Left renal pelvis (tissue), 4 donors: ENCODE measurements around the gene NUDT4. TPM values are rescaled to one million over a fixed set of nuclear protein-coding genes. Genes with fewer than 3 reads are reported as not detected.
"Not testable (repeated sequence)": the region's sequence is repeated elsewhere in the genome, so short reads cannot be mapped to it uniquely, and the experiment has no call there.

Experiments used
- DNase-seq, 4 donors: peaks; one replicate each; pipeline ENCODE4 v3.0.0-alpha.2; 2013; ENCODE audit warnings: low read depth in 4 of 4, low spot score in 3 of 4
- polyA plus RNA-seq, 4 donors: library from polyadenylated mRNA; unstranded; fragments of 120-200 nt; gene quantifications; one replicate each; pipeline ENCODE4 v1.2.1, GENCODE V29; 2013; ENCODE audit not compliant: insufficient read length in 4 of 4

The NUDT4 gene
- polyA plus RNA-seq, 4 donors = 76.5 to 158 (median 128) TPM

- no peak for DNase-seq
These were observed 15.7 kb downstream of the NUDT4 start for GRCh38 chr12:93393425-93393824.

- no peak for DNase-seq
These were observed 19.7 kb downstream of the NUDT4 start for GRCh38 chr12:93397412-93397811.

- DNase-seq = not testable (repeated sequence)
These were observed 21.6 kb downstream of the NUDT4 start for GRCh38 chr12:93399183-93399863.

- no peak for DNase-seq
These were observed 24.9 kb downstream of the NUDT4 start for GRCh38 chr12:93402333-93403311.

GRCh38 chr12:93403988-93404803 is 26.5 kb downstream of the NUDT4 start:
- no peak for DNase-seq

- DNase-seq = no peak
These were observed 27.5 kb downstream of the NUDT4 start for GRCh38 chr12:93404961-93405849.

- DNase-seq = no peak
These were observed 29.6 kb downstream of the NUDT4 start for GRCh38 chr12:93407054-93407962.

GRCh38 chr12:93407963-93408283 is 30.2 kb downstream of the NUDT4 start:
- DNase-seq = no peak

- DNase-seq = no peak
These were observed 31.1 kb downstream of the NUDT4 start for GRCh38 chr12:93408813-93409212.

- DNase-seq = not testable (repeated sequence)
These were observed 31.8 kb downstream of the NUDT4 start for GRCh38 chr12:93409343-93410187.

- DNase-seq = not testable (repeated sequence)
These were observed 33.3 kb downstream of the NUDT4 start for GRCh38 chr12:93411060-93411459.

GRCh38 chr12:93412396-93412795 is 34.7 kb downstream of the NUDT4 start:
- DNase-seq = not testable (repeated sequence)

GRCh38 chr12:93413064-93413463 is 35.3 kb downstream of the NUDT4 start:
- DNase-seq = no peak

- DNase-seq = no peak
These were observed 38.2 kb downstream of the NUDT4 start for GRCh38 chr12:93415723-93416464.

GRCh38 chr12:93417967-93418480 is 40.3 kb downstream of the NUDT4 start:
- no peak for DNase-seq

- DNase-seq = no peak
These were observed 41.8 kb downstream of the NUDT4 start for GRCh38 chr12:93419388-93420034.

- no peak for DNase-seq
These were observed 44.3 kb downstream of the NUDT4 start for GRCh38 chr12:93422050-93422449.
